ENCODE results near the gene SYNJ2.
"Not testable (repeated sequence)": the region's sequence is repeated elsewhere in the genome, so short reads cannot be mapped to it uniquely, and the experiment has no call there.

SYNJ2 gene

DNA sequence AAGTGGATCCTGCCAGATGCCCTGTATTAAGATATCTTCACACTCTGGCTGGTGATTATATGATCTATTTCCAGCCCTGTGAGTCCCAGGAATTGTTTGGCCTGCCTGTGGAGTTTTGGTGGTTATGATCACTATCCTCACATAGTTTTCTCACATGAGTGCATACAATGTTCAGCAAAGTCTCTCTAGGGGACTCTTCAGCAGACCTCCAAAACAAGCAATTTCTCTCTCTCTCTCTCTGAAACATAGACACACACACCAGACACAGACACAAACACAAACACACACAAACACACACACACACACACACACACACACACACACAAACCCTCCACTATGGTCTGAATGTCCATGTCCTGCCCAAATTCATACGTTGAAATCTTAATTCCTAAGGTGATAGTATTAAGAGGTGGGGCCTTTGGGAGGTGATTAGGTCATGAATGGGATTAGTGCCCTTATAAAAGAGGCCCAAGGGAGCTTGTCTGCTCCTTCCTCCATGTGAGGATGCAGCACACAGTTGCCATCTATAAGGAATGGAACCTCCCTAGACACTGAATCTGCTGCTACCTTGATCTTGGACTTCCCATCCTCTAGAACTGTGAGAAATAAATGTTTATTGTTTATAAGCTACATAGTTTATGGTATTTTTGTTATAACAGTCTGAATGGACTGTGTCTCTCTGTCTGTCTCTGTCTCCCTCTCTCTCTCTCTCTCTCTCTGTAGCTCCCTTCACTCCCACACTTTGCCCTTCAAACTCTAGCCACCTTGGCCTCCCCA is 22.0 kb upstream of the SYNJ2 start:
- no peak for DNase-seq (ENCODE audit: low spot score)

- DNase-seq (ENCODE audit: low spot score), result no peak
Observed at GRCh38 chr6:157961153-157961831, 20.4 kb upstream of the SYNJ2 start.

- no peak for DNase-seq (ENCODE audit: low spot score)
Observed at GRCh38 chr6:157961832-157962575, 19.7 kb upstream of the SYNJ2 start.

GRCh38 chr6:157962601-157963302 is 18.9 kb upstream of the SYNJ2 start:
- no peak for DNase-seq (ENCODE audit: low spot score)

- DNase-seq (ENCODE audit: low spot score), result no peak
Observed at GRCh38 chr6:157964100-157964499, 17.6 kb upstream of the SYNJ2 start.

GRCh38 chr6:157965387-157965786 is 16.3 kb upstream of the SYNJ2 start:
- no peak for DNase-seq (ENCODE audit: low spot score)

DNA sequence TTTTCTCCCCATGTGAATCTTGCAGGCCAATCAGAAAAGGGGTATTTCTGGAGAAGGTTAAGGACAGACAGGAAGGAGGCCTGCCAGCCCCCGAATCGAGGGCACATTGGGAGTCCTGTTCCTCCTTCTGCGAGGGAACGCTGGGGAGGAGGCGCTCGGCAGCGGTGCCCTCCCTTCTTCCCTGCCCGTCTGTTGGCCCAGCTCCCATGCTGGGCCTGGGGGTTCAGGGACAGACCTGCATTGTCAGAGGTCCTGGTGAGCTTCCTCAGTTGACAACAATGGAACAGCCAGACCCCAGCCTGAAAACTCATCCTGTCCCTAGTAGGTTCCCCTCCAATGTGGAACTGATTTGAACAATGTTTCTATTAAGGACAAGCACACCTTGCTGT is 15.1 kb upstream of the SYNJ2 start:
- DNase-seq (ENCODE audit: low spot score), result no peak

DNA sequence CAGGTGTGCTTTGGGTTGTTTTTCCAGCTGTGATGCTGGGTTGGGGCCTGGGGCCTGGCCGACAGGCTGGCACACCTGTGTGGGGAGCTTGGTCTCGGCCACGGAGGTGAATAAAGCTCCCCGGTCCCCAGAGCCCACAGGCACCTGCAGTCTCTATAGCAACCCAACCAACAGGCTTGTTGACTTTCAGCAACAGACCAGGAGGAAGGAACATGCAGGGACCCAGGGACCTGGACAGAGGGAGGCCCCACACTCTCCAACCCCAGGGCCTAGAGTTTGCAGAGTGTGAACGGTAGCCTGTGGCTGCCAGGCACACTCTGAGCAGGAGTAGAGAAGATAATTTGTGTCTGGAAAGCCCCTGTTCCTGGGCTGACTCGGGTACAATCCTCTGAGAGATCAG is 14.6 kb upstream of the SYNJ2 start:
- DNase-seq (ENCODE audit: low spot score), result no peak

GRCh38 chr6:157967486-157967885 is 14.2 kb upstream of the SYNJ2 start:
- DNase-seq (ENCODE audit: low spot score), result no peak

DNA sequence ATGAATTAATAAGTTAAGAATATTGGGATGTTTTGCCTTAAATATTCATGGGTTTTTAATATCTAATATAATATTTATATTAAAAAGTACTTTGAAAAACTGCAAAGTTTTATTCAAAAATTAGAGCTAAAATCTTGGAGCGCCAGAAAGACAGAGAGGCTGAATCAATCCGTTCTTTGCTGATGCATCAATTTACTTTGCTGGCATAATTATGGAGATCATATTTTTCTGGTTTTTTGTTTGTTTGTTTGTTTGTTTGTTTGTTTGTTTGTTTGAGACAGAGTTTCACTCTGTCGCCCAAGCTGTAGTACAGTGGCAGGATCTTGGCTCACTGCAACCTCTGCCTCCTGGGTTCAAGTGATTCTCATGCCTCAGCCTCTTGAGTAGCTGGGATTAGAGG is 9.5 kb upstream of the SYNJ2 start:
- DNase-seq (ENCODE audit: low spot score), result not testable (repeated sequence)

DNA sequence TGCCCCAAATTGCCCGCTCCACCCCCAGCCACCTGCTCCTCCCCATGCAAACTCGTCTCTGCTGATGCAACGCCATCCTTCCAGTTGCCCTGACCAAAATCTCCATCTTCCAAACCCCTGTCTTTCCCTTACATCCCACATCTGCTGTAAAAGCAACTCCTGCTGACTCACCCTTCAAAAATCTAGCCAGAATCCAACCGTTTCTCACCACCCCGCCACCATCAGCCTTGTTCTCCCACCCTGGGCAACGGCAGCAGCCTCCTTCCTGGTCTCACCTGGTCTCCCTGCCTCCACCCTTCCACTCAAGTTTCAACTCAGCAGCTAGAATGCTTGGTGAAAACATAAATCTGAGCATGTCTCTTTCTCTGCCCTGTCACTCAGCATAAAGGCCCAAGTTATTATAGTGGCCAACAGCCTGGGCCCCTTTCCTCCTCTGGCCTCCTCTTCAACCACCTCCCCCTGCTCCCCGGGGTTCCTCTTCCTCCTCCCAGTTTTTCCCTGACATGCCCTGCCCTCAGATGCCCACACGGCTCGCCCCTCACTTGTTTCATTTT is 7.2 kb upstream of the SYNJ2 start:
- no peak for DNase-seq (ENCODE audit: low spot score)

DNA sequence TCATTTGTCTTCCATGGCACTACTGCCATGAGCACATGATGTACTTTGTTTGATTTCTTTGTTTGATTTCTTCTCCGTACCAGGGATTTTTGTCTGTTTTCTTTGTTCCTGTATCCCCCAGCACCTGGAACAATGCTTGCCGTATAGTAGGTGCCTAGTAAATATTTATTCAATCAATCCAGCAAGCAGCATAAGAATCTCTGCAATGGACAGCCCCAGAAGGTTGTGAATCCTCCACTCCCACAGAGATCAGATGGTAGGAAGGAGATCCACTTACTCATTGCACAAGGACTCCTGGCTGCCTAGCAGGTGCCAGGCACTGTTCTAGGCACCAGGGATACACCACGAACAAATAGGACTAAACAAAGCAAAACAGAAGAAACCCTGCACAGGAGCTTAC is 6.7 kb upstream of the SYNJ2 start:
- no peak for DNase-seq (ENCODE audit: low spot score)

GRCh38 chr6:157975456-157975855 is 6.2 kb upstream of the SYNJ2 start:
- no peak for DNase-seq (ENCODE audit: low spot score)

DNA sequence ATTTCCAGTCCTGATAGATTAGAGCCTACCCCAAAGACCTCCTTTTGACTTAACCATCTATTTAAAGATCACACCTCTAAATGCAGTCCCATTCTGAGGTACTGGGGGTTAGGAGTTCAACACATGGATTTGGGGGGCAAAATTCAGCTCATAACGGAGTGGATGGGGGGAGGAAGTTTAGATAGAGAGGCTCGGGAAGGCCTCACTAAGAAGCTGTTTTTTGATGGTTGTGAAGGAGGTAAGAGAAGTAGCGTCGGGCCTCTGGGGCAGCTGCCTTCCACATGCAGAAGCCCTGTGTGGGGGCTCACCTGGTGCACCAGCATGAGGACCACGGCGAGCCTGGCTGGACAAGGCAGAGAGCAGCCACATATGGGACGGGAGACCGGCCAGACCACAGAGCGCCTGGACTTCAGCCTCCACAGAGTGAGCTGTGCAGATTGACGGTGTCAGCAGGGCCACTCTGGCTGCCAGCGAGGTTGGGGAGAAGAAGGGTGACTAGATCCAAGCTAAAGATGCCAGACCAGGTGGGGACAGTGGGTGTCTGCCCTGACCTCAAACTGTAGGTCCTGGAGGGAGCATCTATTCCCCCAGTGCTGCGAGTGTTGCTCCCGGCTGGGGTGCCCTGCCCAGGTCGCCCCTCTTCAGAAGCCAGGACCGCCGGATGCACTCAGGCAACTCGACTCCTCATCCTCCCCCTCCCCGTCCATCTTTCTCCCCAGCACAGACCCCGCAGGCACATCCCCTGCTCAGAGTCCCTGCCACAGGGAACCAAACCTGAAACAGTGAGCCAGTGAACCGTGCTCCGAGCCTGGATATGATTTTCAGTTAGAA is 5.1 kb upstream of the SYNJ2 start:
- no peak for DNase-seq (ENCODE audit: low spot score)

DNA sequence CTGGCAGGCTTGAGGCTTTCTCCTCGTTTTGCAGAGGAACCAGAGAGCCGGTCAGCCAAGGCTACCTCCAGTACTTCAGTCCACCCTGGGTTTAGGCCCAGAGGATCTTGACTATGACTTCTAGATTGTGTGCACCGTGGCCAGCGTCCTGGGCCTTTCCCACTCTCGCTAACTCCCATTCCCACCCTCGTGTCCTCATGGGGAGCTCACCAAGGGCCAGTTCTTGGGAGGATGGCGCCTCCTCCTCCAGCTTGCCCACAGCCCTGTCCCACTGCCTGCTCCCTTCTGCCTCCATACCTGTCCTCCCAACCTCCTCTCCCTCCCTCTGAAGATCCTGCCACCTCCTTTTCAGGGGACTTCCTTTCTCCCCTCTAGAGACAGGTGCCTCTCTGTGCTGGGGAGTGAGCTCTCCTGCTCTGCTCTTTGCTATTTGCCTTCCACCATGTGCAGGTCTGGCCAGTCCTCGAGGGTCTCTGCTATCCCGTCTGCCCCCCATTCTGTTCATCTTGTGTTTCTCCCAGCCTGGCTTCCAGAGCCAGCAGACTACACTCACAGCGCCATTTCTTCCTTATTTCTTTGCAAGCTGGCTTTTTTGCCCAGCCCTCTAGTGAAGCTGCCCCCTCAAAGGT is 4.4 kb upstream of the SYNJ2 start:
- no peak for DNase-seq (ENCODE audit: low spot score)

- no peak for DNase-seq (ENCODE audit: low spot score)
Observed at GRCh38 chr6:157978021-157978783, 3.5 kb upstream of the SYNJ2 start.

GRCh38 chr6:157980288-157981131 is 1.2 kb upstream of the SYNJ2 start:
- DNase-seq (ENCODE audit: low spot score), result no peak

DNA sequence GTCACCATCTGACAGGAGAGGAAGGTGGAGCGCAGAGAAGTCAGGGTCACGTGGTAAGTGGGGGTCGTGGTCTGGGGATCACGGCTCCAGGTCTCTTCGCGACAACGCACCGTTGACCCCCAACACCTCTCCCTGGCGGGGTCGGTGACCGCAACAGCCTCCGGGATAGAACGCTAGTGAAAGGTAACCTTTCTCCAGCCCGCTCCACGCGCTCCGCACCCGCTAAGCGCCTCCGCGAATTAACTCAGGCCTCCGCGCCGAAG is 600 bp upstream of the SYNJ2 start:
- DNase-seq (ENCODE audit: low spot score), result no peak

DNA sequence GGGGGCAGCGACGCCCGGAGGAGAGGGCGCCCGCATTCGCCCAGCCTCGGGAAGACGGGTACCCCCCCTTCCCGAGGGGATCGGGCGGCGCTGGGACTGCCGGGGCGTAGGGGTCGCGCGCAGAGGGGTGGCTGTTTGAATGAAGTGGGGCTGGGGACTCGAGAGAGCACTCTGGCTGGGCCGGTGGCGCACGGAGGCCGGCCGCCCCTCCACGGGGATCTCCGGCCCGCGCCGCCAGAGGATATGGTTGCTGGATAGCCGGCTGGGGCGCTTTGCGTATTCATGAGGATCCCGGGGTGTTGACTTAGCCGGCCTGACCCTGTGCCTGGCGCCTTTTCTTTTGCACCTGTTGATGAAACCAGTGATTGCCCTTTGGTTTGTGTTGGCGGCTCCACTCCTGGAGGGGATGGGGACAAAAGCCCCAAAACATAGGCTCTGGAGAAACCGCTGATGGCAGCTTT is 469 bp downstream of the SYNJ2 start:
- DNase-seq (ENCODE audit: low spot score), result peak; percentile 48

Measured in HuH-7.5 (cell line).